PC-3 (cell line): ENCODE results near the gene FSTL5. TPM values are rescaled to one million over a fixed set of nuclear protein-coding genes. Genes with fewer than 3 reads are reported as not detected.

Experiments
- ATAC-seq: fragments of 200-7000 bp; cut with Tn5 transposase; 2 replicates; pipeline ENCODE4 v1.9.1; 2020; ENCODE audit warnings: mild to moderate bottlenecking, moderate library complexity
- BruUV-seq: library from RNA; stranded (reverse); fragments of 400-500 nt; replicated peaks from 2 replicates; lab custom pipeline; 2021; lab: Mats Ljungman, UMichigan
- CTCF ChIA-PET: fragments of 300-600 bp; sonication (Branson Sonifier 250); formaldehyde crosslinking; loops from one replicate; lab custom pipeline; 2022; ENCODE audit warnings: antibody characterized with exemption; lab: Charles Lee
- POLR2A ChIA-PET: fragments of 300-600 bp; sonication (Branson Sonifier 250); formaldehyde crosslinking; loops from one replicate; lab custom pipeline; 2022; ENCODE audit warnings: antibody characterized with exemption; ENCODE audit not compliant: unreplicated experiment; lab: Charles Lee
- DNase-seq: peaks from one replicate; pipeline ENCODE4 v3.0.0-alpha.2; 2015
- H2AFZ ChIP-seq: fragments of 300-600 bp; sonication (generic); 2 replicates; pipeline ENCODE4 v1.6.0; 2016; ENCODE audit warnings: antibody characterized with exemption, low read length
- H3F3A ChIP-seq: fragments of 300-600 bp; sonication (generic); one replicate; pipeline ENCODE4 v1.6.0; 2017; ENCODE audit warnings: antibody characterized with exemption, low read length, control low read depth, mild to moderate bottlenecking; ENCODE audit not compliant: unreplicated experiment
- H3K27ac ChIP-seq: fragments of 300-600 bp; sonication (generic); 2 replicates; pipeline ENCODE4 v1.5.1; 2016; ENCODE audit warnings: mild to moderate bottlenecking, low read length
- H3K27me3 ChIP-seq: fragments of 300-600 bp; sonication (generic); 2 replicates; pipeline ENCODE4 v1.6.1; 2016; ENCODE audit warnings: low read length, mixed read lengths
- H3K36me3 ChIP-seq: fragments of 300-600 bp; sonication (generic); 2 replicates; pipeline ENCODE4 v1.6.1; 2016; ENCODE audit warnings: low read depth, mixed run types, low read length, mixed read lengths
- H3K4me1 ChIP-seq: fragments of 300-600 bp; sonication (generic); 2 replicates; pipeline ENCODE4 v1.5.1; 2016; ENCODE audit warnings: low read length; ENCODE audit not compliant: insufficient read depth
- H3K4me2 ChIP-seq: fragments of 300-600 bp; sonication (generic); 2 replicates; pipeline ENCODE4 v1.6.0; 2016; ENCODE audit warnings: low read length
- H3K4me3 ChIP-seq: fragments of 300-600 bp; sonication (generic); 2 replicates; pipeline ENCODE4 v1.5.1; 2016; ENCODE audit warnings: mild to moderate bottlenecking, low read length, mixed read lengths
- H3K79me2 ChIP-seq: fragments of 300-600 bp; sonication (generic); 2 replicates; pipeline ENCODE4 v1.6.1; 2017; ENCODE audit warnings: low read length, mixed read lengths
- H3K9ac ChIP-seq: fragments of 300-600 bp; sonication (generic); 2 replicates; pipeline ENCODE4 v1.6.0; 2016; ENCODE audit warnings: mild to moderate bottlenecking, low read length
- H3K9me2 ChIP-seq: fragments of 300-600 bp; sonication (generic); replicated peaks from 2 replicates; pipeline ENCODE4 v1.6.1; 2016; ENCODE audit warnings: mixed run types, low read length, mixed read lengths
- H3K9me3 ChIP-seq: fragments of 300-600 bp; sonication (generic); 2 replicates; pipeline ENCODE4 v1.6.1; 2016; ENCODE audit warnings: low read length, mixed read lengths
- H4K20me1 ChIP-seq: fragments of 300-600 bp; sonication (generic); 2 replicates; pipeline ENCODE4 v1.6.1; 2016; ENCODE audit warnings: low read length, mixed read lengths
- EZH2 ChIP-seq: fragments of 300-600 bp; sonication (generic); IDR thresholded peaks from one replicate; pipeline ENCODE4 v1.6.1; 2017; ENCODE audit warnings: antibody characterized with exemption, mild to moderate bottlenecking, low read length; ENCODE audit not compliant: unreplicated experiment
- EZH2phosphoT487 ChIP-seq: fragments of 300-600 bp; sonication (generic); IDR thresholded peaks from 2 replicates; pipeline ENCODE4 v1.6.1; 2018; ENCODE audit warnings: mild to moderate bottlenecking, antibody characterized with exemption, low read length, borderline replicate concordance
- intact Hi-C: fragments of 100-400 bp; cut with micrococcal nuclease; formaldehyde crosslinking; loops from 2 replicates; pipeline ENCODE4 v1.9.0; 2023
- total RNA-seq: library from RNA; depleted of rRNA; stranded (reverse); fragments of >200 nt; gene quantifications from 2 replicates; pipeline ENCODE4 v1.2.3, GENCODE V29; 2014
- TF ChIP-seq, protein P1 (sequence below): fragments of 300-600 bp; sonication (generic); conservative IDR thresholded peaks from 2 replicates; pipeline ENCODE4 v1.5.1; 2017; ENCODE audit warnings: antibody characterized with exemption, low read depth, mild to moderate bottlenecking, low read length

FSTL5 gene
- total RNA-seq, 1 experiment from 2014 or later, result not detected

DNA sequence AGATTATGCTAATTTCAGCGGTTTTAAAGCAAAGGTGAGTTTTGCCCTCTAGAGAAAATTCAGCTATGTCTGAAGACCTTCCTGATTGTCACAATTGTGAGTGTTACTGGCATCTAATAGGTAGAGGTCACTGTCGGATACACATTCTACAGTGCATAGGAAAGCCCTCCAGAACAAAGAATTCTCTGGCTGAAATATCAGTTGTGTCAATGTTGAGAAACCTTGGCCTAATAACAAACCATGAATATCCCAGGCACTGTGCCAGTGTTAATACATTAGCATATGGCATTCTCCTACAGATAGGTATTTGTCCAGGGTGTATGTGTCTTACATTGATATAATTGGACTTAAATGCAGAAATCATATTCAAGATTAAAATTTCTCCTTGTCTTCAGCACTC is 294.3 kb downstream of the FSTL5 start:
- intact Hi-C loops, result no loop called here
- Histone ChIP-seq H3K36me3 (no peaks in the 10 kb centered on the region), H3F3A (no peaks in the 10 kb centered on the region), H3K9me2 (no peaks in the 10 kb centered on the region), H3K4me2 (no peak overlapping the region), H3K27me3 (no peaks in the 10 kb centered on the region), H4K20me1 (no peaks in the 10 kb centered on the region), H3K79me2 (no peaks in the 10 kb centered on the region), H3K27ac (no peak overlapping the region), H3K4me1 (no peaks in the 10 kb centered on the region), H3K9me3 (no peaks in the 10 kb centered on the region), H3K4me3 (no peak overlapping the region), H3K9ac (no peak overlapping the region), H2AFZ (no peak overlapping the region)
- CTCF ChIA-PET, result no interaction called here
- ATAC-seq, result no peak
- DNase-seq, result no peak
- TF ChIP-seq EZH2, result no peak
- TF ChIP-seq, protein P1, sequence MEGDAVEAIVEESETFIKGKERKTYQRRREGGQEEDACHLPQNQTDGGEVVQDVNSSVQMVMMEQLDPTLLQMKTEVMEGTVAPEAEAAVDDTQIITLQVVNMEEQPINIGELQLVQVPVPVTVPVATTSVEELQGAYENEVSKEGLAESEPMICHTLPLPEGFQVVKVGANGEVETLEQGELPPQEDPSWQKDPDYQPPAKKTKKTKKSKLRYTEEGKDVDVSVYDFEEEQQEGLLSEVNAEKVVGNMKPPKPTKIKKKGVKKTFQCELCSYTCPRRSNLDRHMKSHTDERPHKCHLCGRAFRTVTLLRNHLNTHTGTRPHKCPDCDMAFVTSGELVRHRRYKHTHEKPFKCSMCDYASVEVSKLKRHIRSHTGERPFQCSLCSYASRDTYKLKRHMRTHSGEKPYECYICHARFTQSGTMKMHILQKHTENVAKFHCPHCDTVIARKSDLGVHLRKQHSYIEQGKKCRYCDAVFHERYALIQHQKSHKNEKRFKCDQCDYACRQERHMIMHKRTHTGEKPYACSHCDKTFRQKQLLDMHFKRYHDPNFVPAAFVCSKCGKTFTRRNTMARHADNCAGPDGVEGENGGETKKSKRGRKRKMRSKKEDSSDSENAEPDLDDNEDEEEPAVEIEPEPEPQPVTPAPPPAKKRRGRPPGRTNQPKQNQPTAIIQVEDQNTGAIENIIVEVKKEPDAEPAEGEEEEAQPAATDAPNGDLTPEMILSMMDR, result no peak
- no peak for TF ChIP-seq EZH2phosphoT487
- no TSS peak for BruUV-seq
- POLR2A ChIA-PET, result no interaction called here

DNA sequence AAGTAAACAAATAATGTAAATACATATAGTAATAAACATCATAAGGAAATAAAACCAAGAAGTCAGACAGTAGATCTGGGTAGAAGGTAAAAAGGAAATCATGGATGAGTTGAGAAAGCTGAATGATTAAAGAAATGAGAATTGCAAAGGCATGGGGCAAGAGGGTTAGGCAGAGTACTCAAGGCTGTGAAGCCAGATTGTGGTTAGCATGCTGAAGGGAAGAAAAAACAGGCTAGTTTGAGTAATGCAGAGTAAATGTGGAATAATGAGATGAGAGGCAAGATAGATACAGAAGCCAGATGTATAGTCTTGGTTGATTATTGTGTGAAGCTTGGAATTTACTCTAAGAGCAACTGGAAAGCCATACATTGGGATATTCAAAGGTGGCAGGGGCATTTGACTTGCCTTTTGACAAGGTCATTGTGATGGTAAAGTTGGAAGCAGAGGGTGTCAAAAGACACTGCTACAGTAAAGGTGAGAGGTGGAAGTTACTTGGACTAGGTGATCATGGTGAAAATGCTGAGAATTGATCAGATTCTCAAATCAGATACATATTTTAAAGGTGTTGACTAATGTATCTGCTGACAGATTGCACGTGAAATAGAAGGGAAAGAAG is 307.0 kb downstream of the FSTL5 start:
- no peaks in the 10 kb centered on the region for H3K9me3 ChIP-seq
- no peaks in the 10 kb centered on the region for H3K79me2 ChIP-seq
- H3K36me3 ChIP-seq, result no peaks in the 10 kb centered on the region
- BruUV-seq, result no TSS peak
- intact Hi-C loops, result no loop called here
- no peaks in the 10 kb centered on the region for H4K20me1 ChIP-seq
- H3K27me3 ChIP-seq, result no peaks in the 10 kb centered on the region
- ChIA-PET CTCF (no interaction called here), POLR2A (no interaction called here)
- H3K9ac ChIP-seq, result no peak overlapping the region
- DNase-seq, result no peak
- no peaks in the 10 kb centered on the region for H3F3A ChIP-seq
- no peak overlapping the region for H3K4me3 ChIP-seq
- no peak for ATAC-seq
- H3K27ac ChIP-seq, result no peak overlapping the region
- no peaks in the 10 kb centered on the region for H3K9me2 ChIP-seq
- TF ChIP-seq EZH2 (no peak), EZH2phosphoT487 (no peak)
- TF ChIP-seq, protein P1, result no peak
- no peak overlapping the region for H2AFZ ChIP-seq
- H3K4me1 ChIP-seq, result no peaks in the 10 kb centered on the region
- H3K4me2 ChIP-seq, result no peak overlapping the region

DNA sequence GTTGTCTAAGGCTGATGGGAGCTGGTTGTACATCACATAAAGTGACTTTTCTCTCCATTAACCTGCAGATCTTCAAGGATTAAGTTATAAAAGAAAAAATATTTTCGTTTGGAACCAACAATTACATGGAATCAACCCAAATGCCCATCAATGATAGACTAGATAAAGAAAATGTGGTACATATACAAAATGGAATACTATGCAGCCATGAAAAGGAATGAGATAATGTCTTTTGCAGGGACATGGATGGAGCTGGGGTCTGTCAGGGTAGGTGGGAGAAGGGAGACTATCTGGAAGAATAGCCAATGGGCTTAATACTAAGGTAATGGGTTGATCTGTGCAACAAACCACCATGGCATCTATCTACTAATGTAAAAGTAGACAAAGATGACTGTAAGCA is 313.2 kb downstream of the FSTL5 start:
- Histone ChIP-seq H3K4me3 (no peak overlapping the region), H3F3A (no peaks in the 10 kb centered on the region), H4K20me1 (no peaks in the 10 kb centered on the region), H3K79me2 (no peaks in the 10 kb centered on the region), H3K9me2 (no peaks in the 10 kb centered on the region), H3K36me3 (no peaks in the 10 kb centered on the region), H2AFZ (no peak overlapping the region), H3K9me3 (no peaks in the 10 kb centered on the region), H3K4me1 (no peaks in the 10 kb centered on the region), H3K27ac (no peak overlapping the region), H3K9ac (no peak overlapping the region), H3K27me3 (no peaks in the 10 kb centered on the region), H3K4me2 (no peak overlapping the region)
- intact Hi-C loops, result no loop called here
- BruUV-seq, result no TSS peak
- CTCF ChIA-PET, result no interaction called here
- ATAC-seq, result no peak
- no peak for DNase-seq
- POLR2A ChIA-PET, result no interaction called here
- no peak for TF ChIP-seq EZH2
- TF ChIP-seq, protein P1, result no peak
- no peak for TF ChIP-seq EZH2phosphoT487
